HG03060 (cell line): ENCODE data around the gene LCLAT1.
A peak's percentile ranks its signal among the peaks of the same experiment; 100 is the strongest.

Experiments used
- ATAC-seq: cut with Tn5 transposase; IDR thresholded peaks from one replicate; pipeline ENCODE4 v1.9.1; 2021; ENCODE audit warnings: low read depth, moderate number of reproducible peaks; ENCODE audit not compliant: unreplicated experiment

LCLAT1 gene

GRCh38 chr2:30447149-30448045, at the start of gene LCLAT1:
LCLAT1 (plus strand) TSS chr2:30447246; CDS start chr2:30525591, 78,345 bp downstream.
- peak; percentile 85 for ATAC-seq

- no peak for ATAC-seq
These were observed 48.8 kb upstream of the LCLAT1 start for GRCh38 chr2:30398084-30398873.

DNA sequence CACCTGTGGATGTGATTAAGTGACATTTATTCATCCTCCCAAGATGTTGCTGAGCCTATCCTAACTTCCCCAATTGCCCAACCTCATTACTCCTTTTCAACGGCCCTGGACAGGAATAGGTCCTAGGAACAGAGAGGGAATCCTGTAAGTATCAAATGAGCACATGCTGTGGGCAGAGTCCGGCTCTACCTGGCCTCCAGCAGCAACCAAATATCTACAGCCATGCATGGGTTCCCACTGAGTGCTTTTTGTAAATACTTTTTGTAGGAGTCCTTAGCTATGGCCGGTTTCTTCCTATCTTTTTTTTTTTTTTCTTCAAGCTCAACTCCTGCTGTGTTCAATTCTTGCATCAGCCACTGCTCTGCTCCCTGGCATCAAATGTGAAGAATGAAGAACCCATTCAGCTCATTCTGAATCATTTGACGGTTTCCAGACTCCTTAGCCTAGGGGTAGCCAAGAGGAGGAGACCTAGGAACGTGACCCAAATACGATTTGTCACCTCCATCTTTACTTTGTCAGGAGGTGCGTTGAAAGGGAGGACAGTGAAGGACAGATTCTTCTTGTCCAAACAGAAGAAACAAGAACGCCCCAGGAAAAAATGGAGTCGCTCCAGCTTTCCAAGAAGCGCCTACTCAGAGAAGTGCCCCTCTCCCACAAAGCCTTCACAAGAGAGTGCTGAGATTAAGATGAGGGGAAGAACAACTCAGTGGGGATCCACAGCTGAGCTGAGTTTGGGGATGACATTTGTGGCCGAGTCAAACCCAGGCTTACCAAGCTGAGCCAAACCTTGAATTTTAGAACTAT, 46.7 kb upstream of the LCLAT1 start:
- ATAC-seq, result no peak

DNA sequence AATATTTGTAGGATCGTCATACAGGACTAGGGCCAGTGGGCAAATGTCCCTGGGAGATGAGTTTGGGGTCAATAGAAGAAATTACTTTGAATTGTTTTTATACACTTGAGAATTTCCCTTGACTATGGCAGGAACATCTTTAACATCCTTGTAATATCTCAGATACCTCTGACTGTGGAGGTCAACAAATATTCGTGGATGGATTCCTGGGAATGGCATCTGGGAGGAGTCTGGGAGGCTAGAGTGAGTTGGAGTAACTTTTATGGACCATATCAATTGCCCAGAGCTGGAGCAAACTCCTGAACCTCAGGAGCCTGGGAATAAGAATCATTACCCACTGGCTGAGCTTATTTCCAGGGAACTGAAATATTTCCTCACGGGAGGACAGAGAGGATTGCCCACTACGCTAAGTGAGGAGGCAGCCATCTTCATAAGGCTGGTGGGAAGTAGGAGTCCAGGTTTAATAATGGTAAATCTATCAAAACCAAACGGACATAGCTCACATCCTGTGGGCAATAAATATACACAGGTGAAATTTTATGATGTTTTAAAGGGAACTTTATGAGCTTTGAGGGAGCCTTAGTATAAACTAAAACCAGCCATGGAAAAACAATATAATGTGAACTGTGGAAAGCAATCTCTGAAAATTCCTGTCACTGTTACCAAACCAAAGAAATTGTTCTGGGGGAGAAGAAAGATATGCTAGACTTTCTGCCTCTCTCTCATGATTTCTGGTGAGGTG, 44.4 kb upstream of the LCLAT1 start:
- ATAC-seq, result no peak

DNA sequence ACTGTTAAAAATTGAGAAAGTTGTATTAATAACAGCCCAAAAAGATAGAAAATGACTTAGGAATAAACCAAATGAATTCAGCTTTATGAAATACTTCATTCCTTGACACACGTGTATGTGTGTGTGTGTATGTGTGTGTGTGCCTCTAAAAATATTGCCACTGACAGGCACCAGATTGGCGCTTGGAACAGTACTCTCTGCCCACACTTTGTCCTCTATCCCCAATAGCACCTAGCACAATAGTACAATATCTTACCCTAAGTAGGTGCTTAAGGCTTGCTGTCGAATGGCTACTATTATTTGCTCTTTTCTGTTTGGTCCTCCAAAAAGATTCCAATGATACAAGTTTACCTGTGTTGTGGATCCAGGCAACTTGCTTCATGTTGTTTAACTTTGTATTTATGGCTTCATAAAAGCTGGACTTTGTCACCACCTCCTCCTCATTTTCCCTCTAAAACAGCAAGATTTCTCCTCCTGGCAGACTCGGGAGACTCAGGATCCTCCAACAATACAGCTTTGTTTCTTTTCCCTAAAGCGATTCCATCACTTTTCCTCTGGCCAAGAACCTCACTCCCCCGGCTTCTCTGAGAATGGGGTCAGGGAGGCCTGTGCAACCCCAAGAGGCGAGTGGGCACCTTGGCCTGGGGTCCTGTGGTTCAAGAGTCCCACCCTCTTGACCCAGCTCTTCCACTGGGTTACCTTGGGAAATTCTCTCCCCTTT, 43.3 kb upstream of the LCLAT1 start:
- no peak for ATAC-seq

DNA sequence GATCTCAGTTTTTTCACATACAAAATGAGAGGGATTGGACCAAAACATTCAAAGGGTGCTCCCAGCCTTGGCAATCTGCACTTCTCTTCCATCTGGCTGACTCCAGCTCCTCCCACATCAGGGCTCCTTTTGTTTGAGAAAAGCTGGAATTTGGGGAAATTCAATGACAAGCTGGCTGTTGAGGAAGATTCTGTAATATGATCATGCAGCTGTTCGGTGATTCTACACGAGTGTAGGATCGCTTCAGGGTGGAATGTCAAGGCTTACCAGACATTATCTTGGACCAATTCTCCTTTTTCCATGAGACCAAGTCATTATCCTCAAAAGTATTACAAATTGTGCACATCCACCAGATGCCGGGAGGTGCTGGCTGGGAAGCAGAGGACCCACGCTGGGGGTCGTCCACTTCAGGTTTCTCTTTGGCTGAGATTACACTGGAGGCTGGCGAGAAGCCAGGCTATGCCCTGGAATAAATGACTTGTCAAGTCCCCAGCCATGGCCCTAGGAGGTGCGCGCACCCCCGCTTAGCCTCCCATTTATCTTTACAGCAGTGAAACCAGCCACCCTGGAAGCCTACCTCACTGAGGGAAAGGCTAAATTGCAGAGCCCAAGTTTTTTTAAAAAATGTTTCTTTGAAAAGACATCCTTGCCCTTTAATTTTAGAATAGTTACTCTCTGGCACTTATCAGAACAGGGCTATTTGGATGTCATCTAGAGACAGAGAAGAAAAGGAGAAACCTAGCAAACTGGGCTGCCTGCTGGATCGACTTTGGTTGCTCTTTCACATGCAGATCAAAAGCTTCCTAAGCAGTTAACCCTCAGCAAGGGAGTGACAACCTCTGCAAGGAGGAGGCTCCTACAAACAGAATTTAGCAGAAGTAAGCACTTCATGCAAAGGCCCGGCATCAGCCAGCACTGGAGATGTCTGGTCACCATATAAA, 42.5 kb upstream of the LCLAT1 start:
- ATAC-seq, result no peak

DNA sequence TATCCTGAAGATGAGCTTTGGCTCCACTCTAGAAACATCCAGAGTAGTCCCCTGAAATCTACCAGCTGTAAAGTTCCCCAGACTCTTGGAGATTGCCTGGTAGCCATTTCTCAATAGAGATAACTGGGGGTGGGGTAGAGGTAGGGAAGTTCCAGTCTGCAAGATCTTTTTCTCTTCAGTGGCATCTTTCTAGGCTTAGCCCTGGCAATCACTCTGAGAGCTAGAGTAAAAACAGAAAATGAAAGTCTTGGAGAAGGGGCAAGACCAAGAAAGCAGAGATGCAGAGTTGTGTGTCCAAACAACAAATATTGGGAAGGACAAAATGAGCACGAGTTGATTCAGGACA, 41.8 kb upstream of the LCLAT1 start:
- ATAC-seq, result no peak

GRCh38 chr2:30406853-30407252, 40.2 kb upstream of the LCLAT1 start:
- ATAC-seq, result no peak

- no peak for ATAC-seq
These were observed 38.1 kb upstream of the LCLAT1 start for GRCh38 chr2:30408961-30409387.

DNA sequence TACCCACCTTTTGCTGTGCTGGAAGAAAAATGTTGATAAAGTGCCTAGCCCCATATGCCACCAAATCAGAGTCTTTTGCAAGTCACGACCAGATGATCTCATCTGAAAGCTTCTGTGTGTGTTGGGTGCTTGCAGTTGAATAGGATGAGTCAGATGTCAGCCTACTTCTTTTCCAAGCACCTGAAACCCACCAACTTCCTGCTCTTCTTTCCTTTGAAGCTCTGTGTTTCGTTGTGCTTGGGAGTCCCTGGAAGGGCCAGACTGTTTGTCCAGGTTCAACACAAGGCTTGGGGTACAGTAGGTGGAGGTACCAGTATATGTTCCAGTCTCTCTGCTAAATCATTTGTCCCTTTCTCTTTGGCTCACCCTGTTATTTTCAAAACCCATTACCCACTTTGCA, 36.8 kb upstream of the LCLAT1 start:
- no peak for ATAC-seq

DNA sequence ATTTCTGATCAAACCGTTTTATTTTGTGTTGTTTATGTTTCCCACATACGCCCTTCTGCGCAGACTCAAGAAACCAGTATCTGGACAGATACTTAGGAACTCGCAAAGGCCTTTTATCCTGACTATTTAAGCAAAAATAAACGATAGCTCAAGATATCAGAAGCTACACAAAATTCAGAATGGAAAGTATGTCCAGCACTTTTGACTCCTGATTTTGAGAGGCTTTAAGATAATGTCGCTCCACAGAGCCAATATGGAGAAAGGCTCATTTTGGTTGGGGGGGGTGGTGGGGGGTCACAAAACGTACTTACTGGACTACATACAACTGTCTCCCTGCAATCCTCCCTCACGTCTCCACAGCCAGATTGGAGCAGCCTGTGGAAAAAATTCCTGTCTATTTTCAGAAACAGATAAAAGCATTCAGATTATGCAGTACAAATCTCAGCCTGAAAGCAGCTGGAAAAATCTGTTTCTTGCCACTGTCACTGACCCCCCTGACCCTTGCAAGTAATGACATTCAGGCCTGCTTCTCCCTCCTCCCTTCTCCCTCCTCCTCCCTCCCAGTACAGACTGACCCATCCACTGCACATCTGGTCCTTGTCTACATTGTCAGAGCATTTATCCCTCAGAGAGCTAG, 34.9 kb upstream of the LCLAT1 start:
- ATAC-seq, result no peak

GRCh38 chr2:30412684-30413570, 34.1 kb upstream of the LCLAT1 start:
- no peak for ATAC-seq

- no peak for ATAC-seq
These were observed 32.1 kb upstream of the LCLAT1 start for GRCh38 chr2:30414961-30415360.

DNA sequence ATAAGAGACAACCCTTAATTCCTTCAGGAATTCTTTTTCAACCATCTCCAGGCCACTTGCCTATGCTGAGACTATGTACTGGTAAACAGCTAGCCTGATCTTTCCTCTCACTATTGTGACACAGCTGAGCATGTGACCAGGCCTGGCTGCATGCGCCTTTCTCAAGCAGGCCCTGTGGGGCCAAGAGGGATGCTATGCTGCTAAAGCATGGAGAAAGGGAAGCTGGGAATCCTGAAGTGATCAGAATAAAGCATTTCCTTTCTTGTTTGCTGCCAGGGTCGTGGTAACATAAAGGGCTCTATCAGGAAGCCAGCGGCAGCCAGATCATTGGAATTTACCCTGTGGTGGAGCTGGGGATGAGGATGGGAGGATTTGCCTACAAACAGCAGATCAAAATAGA, 29.8 kb upstream of the LCLAT1 start:
- ATAC-seq, result no peak

DNA sequence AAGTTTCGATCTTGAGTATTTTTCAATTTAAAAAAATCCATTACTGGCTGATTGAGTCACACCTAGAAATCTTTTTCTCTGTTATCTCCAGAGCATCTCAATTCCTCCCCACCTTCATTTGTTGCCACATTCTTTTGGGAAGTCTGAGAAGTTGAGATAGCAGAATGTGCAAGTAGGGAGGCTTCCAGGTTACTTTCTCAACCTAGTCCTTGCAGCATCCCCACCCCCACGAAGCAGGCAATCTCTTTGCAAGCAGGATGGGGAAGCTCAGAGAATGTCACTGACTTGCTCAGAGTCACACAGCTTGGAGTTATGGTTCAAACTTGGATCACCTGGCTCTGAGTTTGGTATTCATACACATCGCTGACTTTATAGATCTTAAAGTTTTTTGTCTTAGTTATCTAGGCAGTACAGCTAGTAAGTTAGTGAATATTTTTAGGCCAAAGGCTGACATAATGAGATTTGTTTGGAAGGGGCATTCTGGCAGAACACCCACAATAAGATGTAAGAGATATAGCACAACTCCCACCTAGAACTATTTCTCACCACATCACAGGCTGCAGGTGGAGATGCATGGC, 25.9 kb upstream of the LCLAT1 start:
- no peak for ATAC-seq

- ATAC-seq, result no peak
These were observed 25.2 kb upstream of the LCLAT1 start for GRCh38 chr2:30421604-30422443.
